K562 (cell line): ENCODE measurements around the gene FKBP1B. TPM values are rescaled to one million over a fixed set of nuclear protein-coding genes. Genes with fewer than 3 reads are reported as not detected.
A peak's percentile ranks its signal among the peaks of the same experiment; 100 is the strongest.

Experiments
- AFF4 ChIP-seq: sonication (generic); formaldehyde crosslinking; IDR thresholded peaks from 2 replicates; pipeline ENCODE4 v1.8.0; 2023; ENCODE audit warnings: mild to moderate bottlenecking, missing genetic modification reagents
- CXXC5 ChIP-seq: fragments of 250-450 bp; sonication (Bioruptor Pico); IDR thresholded peaks from 2 replicates; pipeline ENCODE4 v1.8.0; 2022; ENCODE audit warnings: inconsistent platforms, mild to moderate bottlenecking, moderate library complexity
- KLF13 ChIP-seq: fragments of 450-650 bp; IDR thresholded peaks from 2 replicates; pipeline ENCODE4 v1.6.1; 2016; ENCODE audit warnings: missing genetic modification characterization, low read depth, mild to moderate bottlenecking, missing compliant biosample characterization, moderate library complexity, borderline replicate concordance
- PURB ChIP-seq: sonication (generic); formaldehyde crosslinking; IDR thresholded peaks from 2 replicates; pipeline ENCODE4 v1.9.0; 2021; ENCODE audit warnings: low read depth, mild to moderate bottlenecking, missing genetic modification reagents
- RBBP5 ChIP-seq: fragments of 200-600 bp; sonication (generic); IDR thresholded peaks from 2 replicates; pipeline ENCODE4 v1.6.1; 2012; ENCODE audit warnings: borderline replicate concordance, mild to moderate bottlenecking, low read length, control low read depth, inconsistent platforms; ENCODE audit not compliant: insufficient read depth, poor library complexity, severe bottlenecking
- ZBTB7A ChIP-seq: IDR thresholded peaks from 2 replicates; pipeline ENCODE4 v1.6.1; 2011; ENCODE audit warnings: low read depth, mild to moderate bottlenecking, low read length, moderate library complexity, borderline replicate concordance; ENCODE audit not compliant: control insufficient read depth
- polyA plus RNA-seq, 8 experiments: library from polyadenylated mRNA; depleted of rRNA in 4 of 8; stranded (reverse) in 5 of 8; unstranded in 3 of 8; fragments of >200 nt; fragmentation: Nextera tagmentation in 2 of 8; fragmentation: Illumina TruSeq in 1 of 8; extraction: Ambion mirVana in 2 of 8; extraction: Trizol in 1 of 8; gene quantifications; 2 replicates each; pipeline versions ENCODE4 v1.2.1 to v1.2.3, GENCODE V29; 2011 to 2014; ENCODE audit warnings: inconsistent platforms in 1 of 8, missing spikeins in 1 of 8
- total RNA-seq, 7 experiments: library from RNA; depleted of rRNA in 6 of 7; stranded (reverse); fragments of >200 nt in 6 of 7; fragmentation: Illumina TruSeq in 2 of 7; extraction: Trizol in 2 of 7; gene quantifications; 2 replicates each; pipeline versions ENCODE4 v1.2.1 to v1.2.3, GENCODE V29; 2011 to 2021; ENCODE audit warnings: low replicate concordance in 1 of 7
- TF ChIP-seq, protein P1 (sequence below): fragments of 200-600 bp; sonication (generic); IDR thresholded peaks from one replicate; pipeline ENCODE4 v1.6.1; 2012; ENCODE audit warnings: mild to moderate bottlenecking, low read depth, low read length, inconsistent platforms
- TF ChIP-seq, protein P2 (sequence below): sonication (generic); formaldehyde crosslinking; IDR thresholded peaks from 2 replicates; pipeline ENCODE4 v1.8.0; 2023; ENCODE audit warnings: mild to moderate bottlenecking, missing genetic modification reagents

The FKBP1B gene
- total and polyA plus RNA-seq, 9 of the 15 experiments (the other 6 are each of a cell fraction or from before 2014, with no cell fraction given), result 0.58 to 9.4 (median 1.6) TPM

GRCh38 chr2:24083567-24084385 is 34.2 kb downstream of the FKBP1B start (continued):
- TF ChIP-seq, protein P1, sequence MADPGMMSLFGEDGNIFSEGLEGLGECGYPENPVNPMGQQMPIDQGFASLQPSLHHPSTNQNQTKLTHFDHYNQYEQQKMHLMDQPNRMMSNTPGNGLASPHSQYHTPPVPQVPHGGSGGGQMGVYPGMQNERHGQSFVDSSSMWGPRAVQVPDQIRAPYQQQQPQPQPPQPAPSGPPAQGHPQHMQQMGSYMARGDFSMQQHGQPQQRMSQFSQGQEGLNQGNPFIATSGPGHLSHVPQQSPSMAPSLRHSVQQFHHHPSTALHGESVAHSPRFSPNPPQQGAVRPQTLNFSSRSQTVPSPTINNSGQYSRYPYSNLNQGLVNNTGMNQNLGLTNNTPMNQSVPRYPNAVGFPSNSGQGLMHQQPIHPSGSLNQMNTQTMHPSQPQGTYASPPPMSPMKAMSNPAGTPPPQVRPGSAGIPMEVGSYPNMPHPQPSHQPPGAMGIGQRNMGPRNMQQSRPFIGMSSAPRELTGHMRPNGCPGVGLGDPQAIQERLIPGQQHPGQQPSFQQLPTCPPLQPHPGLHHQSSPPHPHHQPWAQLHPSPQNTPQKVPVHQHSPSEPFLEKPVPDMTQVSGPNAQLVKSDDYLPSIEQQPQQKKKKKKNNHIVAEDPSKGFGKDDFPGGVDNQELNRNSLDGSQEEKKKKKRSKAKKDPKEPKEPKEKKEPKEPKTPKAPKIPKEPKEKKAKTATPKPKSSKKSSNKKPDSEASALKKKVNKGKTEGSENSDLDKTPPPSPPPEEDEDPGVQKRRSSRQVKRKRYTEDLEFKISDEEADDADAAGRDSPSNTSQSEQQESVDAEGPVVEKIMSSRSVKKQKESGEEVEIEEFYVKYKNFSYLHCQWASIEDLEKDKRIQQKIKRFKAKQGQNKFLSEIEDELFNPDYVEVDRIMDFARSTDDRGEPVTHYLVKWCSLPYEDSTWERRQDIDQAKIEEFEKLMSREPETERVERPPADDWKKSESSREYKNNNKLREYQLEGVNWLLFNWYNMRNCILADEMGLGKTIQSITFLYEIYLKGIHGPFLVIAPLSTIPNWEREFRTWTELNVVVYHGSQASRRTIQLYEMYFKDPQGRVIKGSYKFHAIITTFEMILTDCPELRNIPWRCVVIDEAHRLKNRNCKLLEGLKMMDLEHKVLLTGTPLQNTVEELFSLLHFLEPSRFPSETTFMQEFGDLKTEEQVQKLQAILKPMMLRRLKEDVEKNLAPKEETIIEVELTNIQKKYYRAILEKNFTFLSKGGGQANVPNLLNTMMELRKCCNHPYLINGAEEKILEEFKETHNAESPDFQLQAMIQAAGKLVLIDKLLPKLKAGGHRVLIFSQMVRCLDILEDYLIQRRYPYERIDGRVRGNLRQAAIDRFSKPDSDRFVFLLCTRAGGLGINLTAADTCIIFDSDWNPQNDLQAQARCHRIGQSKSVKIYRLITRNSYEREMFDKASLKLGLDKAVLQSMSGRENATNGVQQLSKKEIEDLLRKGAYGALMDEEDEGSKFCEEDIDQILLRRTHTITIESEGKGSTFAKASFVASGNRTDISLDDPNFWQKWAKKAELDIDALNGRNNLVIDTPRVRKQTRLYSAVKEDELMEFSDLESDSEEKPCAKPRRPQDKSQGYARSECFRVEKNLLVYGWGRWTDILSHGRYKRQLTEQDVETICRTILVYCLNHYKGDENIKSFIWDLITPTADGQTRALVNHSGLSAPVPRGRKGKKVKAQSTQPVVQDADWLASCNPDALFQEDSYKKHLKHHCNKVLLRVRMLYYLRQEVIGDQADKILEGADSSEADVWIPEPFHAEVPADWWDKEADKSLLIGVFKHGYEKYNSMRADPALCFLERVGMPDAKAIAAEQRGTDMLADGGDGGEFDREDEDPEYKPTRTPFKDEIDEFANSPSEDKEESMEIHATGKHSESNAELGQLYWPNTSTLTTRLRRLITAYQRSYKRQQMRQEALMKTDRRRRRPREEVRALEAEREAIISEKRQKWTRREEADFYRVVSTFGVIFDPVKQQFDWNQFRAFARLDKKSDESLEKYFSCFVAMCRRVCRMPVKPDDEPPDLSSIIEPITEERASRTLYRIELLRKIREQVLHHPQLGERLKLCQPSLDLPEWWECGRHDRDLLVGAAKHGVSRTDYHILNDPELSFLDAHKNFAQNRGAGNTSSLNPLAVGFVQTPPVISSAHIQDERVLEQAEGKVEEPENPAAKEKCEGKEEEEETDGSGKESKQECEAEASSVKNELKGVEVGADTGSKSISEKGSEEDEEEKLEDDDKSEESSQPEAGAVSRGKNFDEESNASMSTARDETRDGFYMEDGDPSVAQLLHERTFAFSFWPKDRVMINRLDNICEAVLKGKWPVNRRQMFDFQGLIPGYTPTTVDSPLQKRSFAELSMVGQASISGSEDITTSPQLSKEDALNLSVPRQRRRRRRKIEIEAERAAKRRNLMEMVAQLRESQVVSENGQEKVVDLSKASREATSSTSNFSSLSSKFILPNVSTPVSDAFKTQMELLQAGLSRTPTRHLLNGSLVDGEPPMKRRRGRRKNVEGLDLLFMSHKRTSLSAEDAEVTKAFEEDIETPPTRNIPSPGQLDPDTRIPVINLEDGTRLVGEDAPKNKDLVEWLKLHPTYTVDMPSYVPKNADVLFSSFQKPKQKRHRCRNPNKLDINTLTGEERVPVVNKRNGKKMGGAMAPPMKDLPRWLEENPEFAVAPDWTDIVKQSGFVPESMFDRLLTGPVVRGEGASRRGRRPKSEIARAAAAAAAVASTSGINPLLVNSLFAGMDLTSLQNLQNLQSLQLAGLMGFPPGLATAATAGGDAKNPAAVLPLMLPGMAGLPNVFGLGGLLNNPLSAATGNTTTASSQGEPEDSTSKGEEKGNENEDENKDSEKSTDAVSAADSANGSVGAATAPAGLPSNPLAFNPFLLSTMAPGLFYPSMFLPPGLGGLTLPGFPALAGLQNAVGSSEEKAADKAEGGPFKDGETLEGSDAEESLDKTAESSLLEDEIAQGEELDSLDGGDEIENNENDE, result peak; percentile 17
- no peak for TF ChIP-seq CXXC5
- 0 out of 2 replicates have a peak, but pooled peaks have one; percentile 72 for TF ChIP-seq PURB
- TF ChIP-seq RBBP5, result peak; percentile 59
- TF ChIP-seq, protein P2, sequence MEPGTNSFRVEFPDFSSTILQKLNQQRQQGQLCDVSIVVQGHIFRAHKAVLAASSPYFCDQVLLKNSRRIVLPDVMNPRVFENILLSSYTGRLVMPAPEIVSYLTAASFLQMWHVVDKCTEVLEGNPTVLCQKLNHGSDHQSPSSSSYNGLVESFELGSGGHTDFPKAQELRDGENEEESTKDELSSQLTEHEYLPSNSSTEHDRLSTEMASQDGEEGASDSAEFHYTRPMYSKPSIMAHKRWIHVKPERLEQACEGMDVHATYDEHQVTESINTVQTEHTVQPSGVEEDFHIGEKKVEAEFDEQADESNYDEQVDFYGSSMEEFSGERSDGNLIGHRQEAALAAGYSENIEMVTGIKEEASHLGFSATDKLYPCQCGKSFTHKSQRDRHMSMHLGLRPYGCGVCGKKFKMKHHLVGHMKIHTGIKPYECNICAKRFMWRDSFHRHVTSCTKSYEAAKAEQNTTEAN (CRISPR knock-in tag), result peak; percentile 75; the same call in 1 of the 2 replicates
- TF ChIP-seq KLF13, result 0 out of 2 replicates have a peak, but pooled peaks have one; percentile 15
- 0 out of 2 replicates have a peak, but pooled peaks have one; percentile 97 for TF ChIP-seq AFF4
- no peak for TF ChIP-seq ZBTB7A
